ENCODE results near the gene APBA1.
A peak's percentile ranks its signal among the peaks of the same experiment; 100 is the strongest.

The APBA1 gene

GRCh38 chr9:69578026-69578425, 94.1 kb downstream of the APBA1 start:
- no peak for DNase-seq (ENCODE audit: low spot score)

DNA sequence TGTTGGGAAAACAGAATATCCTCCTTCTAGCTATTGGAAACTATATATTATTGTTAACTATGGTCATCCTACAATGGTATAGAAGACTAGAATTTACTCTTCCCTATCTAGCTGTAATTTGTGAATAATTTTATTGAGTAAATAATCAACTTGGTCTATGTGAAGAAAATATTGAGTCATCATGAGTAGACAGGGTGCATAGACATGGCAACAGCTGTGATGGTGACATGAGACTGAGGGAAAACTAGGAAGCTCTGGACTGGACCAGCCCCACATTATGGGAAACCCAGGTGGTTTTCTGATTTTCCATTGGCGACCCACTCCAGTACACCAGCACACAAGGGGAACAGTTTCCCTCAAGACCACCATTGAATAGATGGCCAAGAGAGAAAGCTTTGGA, 95.0 kb downstream of the APBA1 start:
- DNase-seq (ENCODE audit: low spot score): no peak

GRCh38 chr9:69574057-69574456, 98.1 kb downstream of the APBA1 start:
- DNase-seq (ENCODE audit: low spot score): no peak

DNA sequence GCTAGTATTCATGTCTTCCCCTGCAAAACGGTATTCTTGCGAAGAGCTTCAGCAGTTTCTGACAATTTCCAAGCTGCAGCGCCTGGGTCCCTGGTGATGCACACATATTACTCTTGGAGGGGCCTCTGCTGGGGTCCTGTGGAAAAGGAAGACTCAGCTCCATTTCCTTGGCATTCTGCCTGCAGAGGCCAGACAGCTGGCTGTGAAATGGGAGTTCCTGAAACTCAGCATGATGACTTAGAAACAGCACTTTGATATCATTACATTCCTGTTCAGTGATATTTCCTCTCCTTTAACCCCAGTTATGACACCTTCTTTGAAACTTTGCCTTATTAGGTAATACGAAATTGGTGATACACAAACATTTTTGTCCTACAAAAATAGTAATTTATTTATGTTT, 98.5 kb downstream of the APBA1 start:
- peak; percentile 37 for DNase-seq (ENCODE audit: low spot score)

DNA sequence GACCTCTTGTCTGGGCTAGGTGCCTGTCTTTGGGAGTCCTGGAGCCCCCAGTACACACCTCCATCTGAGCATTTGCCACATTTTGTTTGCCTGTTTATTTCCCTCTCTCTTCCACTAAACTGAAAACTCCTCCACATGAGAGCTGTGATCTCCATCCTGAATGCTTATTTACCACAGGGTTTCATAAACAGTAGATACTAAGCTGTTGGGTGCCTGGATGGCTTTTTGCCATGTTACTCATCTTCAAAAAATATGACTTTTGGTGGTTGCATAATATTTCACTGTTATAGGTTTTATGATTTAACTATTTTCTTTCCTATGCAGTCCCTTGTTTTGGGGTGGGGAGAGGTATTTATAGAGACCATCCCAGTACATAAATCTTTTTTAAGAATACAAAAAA, 99.6 kb downstream of the APBA1 start:
- DNase-seq (ENCODE audit: low spot score): peak; percentile 20

GRCh38 chr9:69571032-69571431, 101.1 kb downstream of the APBA1 start:
- no peak for DNase-seq (ENCODE audit: low spot score)

- peak; percentile 72 for DNase-seq (ENCODE audit: low spot score)
Observed at GRCh38 chr9:69569738-69570451, 102.3 kb downstream of the APBA1 start.

GRCh38 chr9:69564557-69564956, 107.6 kb downstream of the APBA1 start:
- DNase-seq (ENCODE audit: low spot score): no peak

GRCh38 chr9:69559126-69559525, 113.0 kb downstream of the APBA1 start:
- no peak for DNase-seq (ENCODE audit: low spot score)

- no peak for DNase-seq (ENCODE audit: low spot score)
Observed at GRCh38 chr9:69556707-69557106, 115.5 kb downstream of the APBA1 start.

DNA sequence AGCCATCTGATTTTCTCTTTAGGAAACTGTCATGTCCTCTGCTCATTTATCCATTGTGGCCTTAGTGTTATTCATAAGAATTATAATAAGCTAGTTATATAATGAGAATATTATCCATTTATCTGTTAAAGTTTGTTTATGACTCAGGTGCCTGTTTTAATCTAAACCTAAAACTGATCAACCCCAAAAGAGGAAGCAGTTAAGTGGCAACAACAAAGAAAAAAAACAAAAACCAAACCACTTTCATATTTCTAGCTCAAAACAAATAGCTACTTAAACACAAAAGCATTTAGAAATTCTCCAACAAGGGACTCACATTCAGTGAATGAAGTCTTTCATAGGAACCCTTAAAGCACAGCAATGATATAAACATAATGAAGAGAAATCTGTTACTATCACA, 116.4 kb downstream of the APBA1 start:
- DNase-seq (ENCODE audit: low spot score): no peak

GRCh38 chr9:69554945-69555344, 117.2 kb downstream of the APBA1 start:
- DNase-seq (ENCODE audit: low spot score): peak; percentile 47

DNA sequence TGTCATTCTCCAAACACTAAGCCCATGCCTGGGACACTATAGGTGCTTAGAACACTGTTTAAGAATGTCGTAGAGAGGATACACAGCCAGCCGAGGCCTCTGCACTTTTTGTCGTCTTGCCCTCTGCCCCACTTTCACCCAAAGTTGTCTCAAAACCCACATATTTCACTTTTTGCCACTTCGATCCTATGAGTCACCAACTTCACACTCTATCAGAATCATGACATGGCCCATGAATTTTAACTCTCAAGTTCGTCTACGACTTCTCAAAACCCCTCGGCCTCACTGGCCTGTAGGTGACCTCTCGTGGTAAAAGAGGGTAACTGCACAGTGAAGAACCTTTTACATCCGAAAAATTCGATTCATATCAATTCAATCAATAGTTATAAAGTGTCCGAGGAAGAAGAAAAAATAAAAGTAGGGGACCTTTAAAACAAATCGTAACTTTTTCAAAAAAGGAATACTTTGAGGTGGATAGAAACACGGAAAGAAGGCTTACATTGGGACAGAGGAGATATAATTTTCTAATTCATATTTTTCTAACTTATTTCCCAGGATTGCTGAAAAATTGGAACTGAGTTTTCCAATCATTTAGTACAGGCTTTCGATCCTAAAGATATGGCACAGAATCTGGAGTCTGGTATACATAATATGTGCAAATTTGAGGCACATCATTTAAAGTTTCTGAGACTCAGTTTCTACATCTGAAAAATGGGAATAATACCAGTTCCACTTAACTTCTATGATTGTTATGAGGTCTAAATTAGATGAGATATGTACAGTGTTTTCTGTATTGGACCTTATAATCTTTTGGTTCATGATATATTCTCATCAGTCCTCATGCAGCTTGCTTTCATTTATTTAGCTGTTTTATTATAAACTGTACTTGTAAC, 122.6 kb downstream of the APBA1 start:
- peak; percentile 71 for DNase-seq (ENCODE audit: low spot score)

DNA sequence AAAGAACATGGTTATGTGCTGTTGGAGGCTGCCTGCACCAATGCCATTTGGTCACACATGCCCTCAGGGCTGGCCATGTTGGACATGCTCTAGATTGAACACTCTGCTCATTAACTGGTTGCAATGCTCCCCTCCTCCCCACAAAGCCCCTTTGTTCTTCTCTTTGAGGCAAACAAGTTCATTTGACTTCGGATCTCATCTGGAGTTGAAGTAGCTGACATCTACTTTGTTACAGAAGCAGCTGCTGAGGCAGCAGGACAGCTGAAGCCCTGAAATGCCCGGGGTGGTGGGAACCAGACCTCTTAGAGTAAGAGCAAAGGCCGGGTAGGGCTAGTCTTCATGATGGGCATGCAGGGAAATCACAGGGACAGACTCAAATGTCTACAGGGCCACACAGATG, 123.5 kb downstream of the APBA1 start:
- no peak for DNase-seq (ENCODE audit: low spot score)

GRCh38 chr9:69546265-69546664, 125.9 kb downstream of the APBA1 start:
- peak; percentile 44 for DNase-seq (ENCODE audit: low spot score)

DNA sequence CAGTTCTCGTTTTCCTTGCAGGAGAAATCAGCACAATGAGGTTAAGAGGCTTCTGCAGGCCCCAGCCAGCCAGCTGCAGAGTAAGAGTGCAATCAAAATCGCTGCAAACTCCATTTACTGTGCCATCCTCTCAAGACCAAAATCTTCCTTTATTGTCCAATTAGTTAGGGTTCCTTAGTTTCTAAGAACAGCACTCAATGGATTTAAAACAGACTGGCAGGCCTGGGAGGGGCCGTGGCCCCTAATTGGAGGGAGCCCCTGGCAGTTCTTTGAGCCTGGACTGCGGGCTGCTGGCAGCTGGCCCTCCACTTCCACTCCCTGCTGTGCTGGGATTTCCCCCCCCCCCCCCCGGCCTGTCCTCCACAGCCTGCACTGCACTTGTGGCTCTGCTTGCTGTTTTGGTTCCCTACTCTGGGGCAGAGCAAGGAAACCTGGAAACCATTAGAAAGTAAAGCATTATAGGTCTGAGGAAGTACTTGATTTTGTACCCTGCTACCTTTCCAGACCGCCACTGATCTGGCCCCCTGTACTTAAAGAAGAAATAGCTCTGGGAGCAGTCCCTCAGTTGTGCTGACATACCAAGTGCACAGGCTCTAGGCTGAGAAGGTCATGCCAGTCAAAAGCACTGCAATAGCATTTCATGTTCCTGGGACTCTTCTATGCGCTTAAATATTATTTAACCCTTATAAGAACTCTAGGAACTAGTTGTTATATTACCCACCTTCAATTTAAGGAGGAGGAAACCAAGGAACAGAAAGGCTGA, 129.0 kb downstream of the APBA1 start:
- no peak for DNase-seq (ENCODE audit: low spot score)

DNA sequence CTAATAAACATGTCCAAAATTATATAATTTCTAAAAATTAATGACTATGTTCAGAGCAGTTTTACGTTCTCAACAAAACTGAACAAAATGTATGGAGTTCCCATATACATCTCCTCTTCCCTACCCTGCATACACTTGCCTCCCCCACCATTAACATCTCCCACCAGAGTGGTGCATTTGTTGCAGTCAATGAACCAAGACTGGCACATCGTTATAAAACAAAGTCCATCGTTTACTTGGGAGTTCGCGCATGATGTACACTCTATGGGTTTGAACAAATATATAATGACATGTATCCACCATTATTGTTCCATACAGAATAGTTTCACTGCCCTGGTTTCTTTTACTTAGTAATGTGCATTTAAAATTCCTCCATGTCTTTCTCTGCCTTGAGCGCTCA, 130.1 kb downstream of the APBA1 start:
- DNase-seq (ENCODE audit: low spot score): no peak

DNA sequence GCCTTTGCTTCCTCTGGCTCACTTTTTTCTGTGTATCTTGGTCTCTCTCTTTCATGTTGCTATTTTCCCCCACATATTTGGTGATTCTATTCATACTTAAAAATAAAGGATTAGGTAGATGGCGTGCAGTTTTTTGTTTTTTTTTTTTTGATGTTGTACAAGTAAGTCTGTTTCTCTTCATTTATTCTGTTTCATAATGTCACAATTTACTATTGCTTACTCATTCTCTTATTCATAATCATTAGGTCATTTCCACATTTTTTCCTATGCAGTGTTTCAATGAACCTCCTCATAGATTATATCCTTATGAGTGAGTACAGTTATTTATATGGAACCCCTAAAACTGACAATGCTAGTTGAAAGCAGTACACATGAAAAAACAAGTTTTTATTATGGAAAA, 136.3 kb downstream of the APBA1 start:
- peak; percentile 30 for DNase-seq (ENCODE audit: low spot score)

DNA sequence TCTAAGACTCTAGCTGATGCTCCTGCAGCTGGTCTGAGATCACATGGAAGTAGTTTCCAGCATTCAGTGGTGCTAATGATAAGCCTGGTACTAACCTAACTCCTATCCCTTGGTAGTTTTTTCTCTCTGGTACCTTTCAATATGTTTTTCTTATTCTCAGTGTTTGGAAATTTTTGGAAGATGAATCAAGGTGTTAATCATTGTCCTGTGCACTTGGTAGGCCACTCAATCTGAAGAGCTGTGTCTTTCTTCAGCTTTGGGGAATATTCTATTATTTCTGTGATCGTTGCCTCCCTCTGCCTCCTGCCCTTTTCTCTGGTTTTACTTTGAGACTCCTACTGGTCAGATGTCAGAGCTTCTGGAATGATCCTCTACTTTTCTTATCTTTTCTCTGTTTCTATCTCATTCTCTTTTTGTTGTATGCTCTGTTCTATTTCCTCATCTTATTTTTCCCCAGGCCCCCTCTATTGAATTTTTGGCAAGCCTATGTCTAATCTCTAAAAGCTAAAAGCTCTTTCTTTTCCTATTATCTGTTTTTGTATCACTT, 136.8 kb downstream of the APBA1 start:
- DNase-seq (ENCODE audit: low spot score): no peak

- no peak for DNase-seq (ENCODE audit: low spot score)
Observed at GRCh38 chr9:69532396-69532795, 139.8 kb downstream of the APBA1 start.

GRCh38 chr9:69527454-69527853, 144.7 kb downstream of the APBA1 start:
- no peak for DNase-seq (ENCODE audit: low spot score)

GRCh38 chr9:69526699-69527098, 145.5 kb downstream of the APBA1 start:
- no peak for DNase-seq (ENCODE audit: low spot score)

Data from AG20443 (cell line).